GM19455 (cell line): Measurements from ENCODE around the gene HAUS8.
"Not testable (repeated sequence)": the region's sequence is repeated elsewhere in the genome, so short reads cannot be mapped to it uniquely, and the experiment has no call there.

Source experiments
- ATAC-seq: cut with Tn5 transposase; IDR thresholded peaks from one replicate; pipeline ENCODE4 v1.9.1; 2021; ENCODE audit not compliant: unreplicated experiment

HAUS8 gene

GRCh38 chr19:17101686-17102628, 26.7 kb upstream of the HAUS8 start:
- ATAC-seq: no peak

GRCh38 chr19:17098326-17098725, 23.1 kb upstream of the HAUS8 start:
- ATAC-seq: no peak

- ATAC-seq: no peak
Observed at GRCh38 chr19:17097593-17098126, 22.4 kb upstream of the HAUS8 start.

GRCh38 chr19:17095141-17095919, 20.1 kb upstream of the HAUS8 start:
- ATAC-seq: no peak

- not testable (repeated sequence) for ATAC-seq
Observed at GRCh38 chr19:17094694-17095093, 19.4 kb upstream of the HAUS8 start.

- ATAC-seq: no peak
Observed at GRCh38 chr19:17092696-17093095, 17.4 kb upstream of the HAUS8 start.

GRCh38 chr19:17091758-17092333, 16.6 kb upstream of the HAUS8 start:
- no peak for ATAC-seq

- ATAC-seq: no peak
Observed at GRCh38 chr19:17090583-17090982, 15.3 kb upstream of the HAUS8 start.

GRCh38 chr19:17088552-17088951, 13.3 kb upstream of the HAUS8 start:
- no peak for ATAC-seq

GRCh38 chr19:17086834-17087233, 11.6 kb upstream of the HAUS8 start:
- no peak for ATAC-seq

- no peak for ATAC-seq
Observed at GRCh38 chr19:17086120-17086519, 10.9 kb upstream of the HAUS8 start.

- ATAC-seq: no peak
Observed at GRCh38 chr19:17081672-17082630, 6.7 kb upstream of the HAUS8 start.

GRCh38 chr19:17080440-17080801, 5.2 kb upstream of the HAUS8 start:
- ATAC-seq: no peak

- ATAC-seq: peak; percentile 35
Observed at GRCh38 chr19:17079710-17080439, 4.6 kb upstream of the HAUS8 start.

GRCh38 chr19:17078920-17079709, 3.9 kb upstream of the HAUS8 start:
- ATAC-seq: no peak

- ATAC-seq: no peak
Observed at GRCh38 chr19:17078036-17078919, 3.0 kb upstream of the HAUS8 start.

- no peak for ATAC-seq
Observed at GRCh38 chr19:17077447-17078028, 2.3 kb upstream of the HAUS8 start.
